Measurements from ENCODE around the gene INF2.
A peak's percentile ranks its signal among the peaks of the same experiment; 100 is the strongest.

The INF2 gene

DNA sequence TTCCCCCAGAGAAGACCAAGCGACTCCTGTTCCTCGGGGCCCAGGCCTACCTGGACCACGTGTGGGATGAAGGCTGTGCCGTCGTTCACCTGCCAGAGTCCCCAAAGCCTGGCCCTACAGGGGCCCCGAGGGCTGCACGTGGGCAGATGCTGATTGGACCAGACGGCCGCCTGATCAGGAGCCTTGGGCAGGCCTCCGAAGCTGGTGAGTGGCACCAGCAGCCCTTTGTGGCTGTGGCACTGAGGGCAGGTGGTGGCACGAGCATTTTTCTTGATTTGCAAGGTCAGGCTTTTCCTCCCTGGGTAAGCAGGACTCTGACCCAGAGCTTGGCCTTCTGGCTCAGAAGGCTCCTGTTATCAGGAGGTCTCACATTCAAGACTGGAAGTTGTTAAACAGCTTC, 66.2 kb downstream of the INF2 start:
- no peak for DNase-seq

DNA sequence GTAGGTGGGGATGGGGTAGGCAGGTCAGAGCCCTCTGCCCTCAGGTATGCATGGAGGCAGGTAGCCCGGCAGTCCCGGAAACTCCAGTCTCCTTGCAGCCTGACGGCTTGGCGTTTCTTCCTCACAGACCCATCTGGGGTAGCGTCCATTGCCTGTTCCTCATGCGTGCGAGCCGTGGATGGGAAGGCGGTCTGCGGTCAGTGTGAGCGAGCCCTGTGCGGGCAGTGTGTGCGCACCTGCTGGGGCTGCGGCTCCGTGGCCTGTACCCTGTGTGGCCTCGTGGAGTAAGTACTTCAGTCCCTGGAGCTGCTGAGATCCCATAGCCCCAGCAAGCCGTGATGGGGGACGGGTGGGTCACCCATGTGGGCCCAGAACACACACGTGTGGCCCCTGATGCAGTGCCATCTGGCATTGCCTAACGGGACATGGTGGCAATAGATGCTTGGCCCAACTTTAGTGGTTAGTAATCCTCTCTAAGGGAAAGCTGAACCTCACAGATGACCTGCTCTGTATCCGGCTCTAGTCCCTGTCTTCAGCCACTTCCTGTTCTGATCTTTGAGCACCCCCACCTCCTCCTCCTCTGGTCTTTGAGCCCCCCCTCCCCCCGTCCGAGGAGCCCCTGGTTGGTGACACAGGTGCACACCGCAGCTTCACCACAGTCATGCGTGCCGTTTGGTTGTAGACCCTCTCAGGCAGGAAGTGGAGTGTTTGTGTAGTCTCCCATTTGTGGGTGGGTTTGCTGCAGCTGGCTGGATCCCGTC, 67.2 kb downstream of the INF2 start:
- no peak for DNase-seq

DNA sequence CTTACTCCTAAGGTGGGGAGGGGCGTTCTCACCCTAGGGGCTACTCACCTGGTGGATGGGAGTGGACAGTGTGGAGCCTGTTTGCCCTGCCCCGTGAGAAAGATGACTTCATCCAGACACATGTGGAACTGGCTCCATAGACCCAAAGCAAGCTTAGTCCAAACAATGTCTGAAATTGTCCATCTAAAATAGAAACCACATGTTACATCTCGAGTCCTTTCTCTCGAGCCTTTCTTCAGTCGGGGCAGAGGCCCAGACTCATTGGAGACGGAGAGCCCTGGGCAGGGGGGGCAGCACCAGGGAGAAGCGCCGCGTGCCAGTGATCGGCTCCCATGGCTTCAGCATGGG, 67.8 kb downstream of the INF2 start:
- no peak for DNase-seq

DNA sequence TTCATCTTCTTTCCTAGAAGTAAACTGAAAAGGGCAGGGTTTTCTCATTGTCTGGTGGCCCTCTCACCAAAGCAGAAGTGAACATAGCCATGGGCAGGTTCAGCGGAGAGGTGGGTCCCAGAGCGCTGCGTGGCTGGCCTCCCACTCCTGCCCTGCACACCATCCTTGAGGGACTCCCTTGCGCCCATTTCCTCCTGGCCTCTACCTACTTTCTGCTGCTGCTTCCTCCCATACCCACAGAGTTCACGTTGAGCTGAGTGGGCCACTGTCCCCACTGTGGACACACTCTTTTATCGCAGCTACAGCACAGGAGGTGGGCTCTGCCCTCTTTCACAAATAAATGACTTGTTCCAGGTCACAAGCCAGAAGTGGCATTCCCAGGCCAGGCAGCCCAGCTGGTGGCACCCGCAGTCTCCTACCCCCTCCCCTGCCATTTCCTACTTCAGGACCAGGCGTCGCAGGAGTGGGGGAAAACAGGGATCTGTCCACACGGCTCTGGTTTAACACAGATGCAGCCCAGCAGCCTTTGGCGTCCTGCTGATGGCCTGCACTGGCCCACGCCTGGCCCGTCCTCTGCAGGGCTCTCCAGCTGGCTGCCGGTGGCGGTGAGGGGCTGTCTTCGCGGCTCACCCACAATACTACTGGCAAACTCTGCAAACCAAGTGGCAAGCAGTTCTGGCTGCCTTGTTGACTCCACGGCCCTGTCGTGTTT, 68.4 kb downstream of the INF2 start:
- DNase-seq: no peak

DNA sequence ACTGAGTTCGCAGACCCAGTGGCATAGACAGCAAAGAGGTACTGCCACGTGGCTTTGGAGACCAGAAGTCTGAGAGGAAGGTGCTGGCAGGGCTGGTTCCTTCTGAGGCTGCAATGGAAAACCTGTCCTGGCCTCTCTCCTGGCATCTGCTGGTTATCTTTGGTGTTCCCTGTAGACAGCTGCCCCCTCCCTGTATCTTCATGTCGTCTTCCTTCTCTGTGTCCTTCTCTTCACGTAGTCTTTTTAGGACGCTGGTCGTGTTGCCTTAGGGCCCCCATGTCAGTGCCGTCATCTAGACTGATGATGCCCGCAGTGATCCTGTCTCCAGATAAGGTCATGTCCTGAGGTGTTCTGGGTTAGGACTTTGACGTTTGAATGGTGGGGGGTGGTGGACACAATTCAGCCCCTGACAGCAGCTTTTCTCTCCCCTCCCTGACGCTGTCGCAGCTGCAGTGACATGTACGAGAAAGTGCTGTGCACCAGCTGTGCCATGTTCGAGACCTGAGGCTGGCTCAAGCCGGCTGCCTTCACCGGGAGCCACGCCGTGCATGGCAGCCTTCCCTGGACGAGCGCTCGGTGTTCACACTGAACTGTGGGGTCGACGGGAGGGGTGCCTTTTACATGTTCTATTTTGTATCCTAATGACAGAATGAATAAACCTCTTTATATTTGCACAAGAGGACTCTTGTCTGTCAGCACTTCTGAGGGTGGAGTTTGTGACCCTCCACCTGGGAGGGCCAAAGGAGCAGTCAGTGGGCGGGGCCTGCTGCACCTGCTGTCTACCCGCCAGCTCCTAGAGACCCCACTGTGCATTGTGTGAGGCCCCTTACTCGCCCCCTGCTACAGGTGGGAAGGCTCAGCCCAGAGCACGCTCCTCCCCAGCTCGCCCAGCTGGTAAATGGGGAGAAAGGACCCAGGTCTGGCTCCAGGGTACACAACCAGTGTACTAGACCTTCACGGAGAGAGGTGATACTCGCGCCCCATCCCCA, 69.9 kb downstream of the INF2 start:
- no peak for DNase-seq

DNA sequence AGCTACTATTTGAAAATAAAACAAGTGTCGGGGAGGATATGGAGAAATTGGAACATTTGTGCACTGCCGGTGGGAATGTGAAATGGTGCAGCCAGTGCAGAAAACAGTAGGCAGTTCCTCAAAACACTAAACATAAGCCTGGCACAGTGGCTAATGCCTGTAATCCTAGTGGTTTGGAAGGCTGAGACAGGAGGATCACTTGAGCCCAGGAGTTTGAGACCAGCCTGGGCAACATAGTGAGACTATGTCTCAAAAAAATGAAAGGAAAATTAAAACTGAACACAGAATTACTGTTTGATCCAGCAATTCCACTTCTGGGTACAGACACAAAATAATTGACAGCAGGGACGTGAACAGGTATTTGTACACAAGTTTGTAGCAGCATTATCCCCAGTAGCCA, 76.1 kb downstream of the INF2 start:
- DNase-seq: no peak

DNA sequence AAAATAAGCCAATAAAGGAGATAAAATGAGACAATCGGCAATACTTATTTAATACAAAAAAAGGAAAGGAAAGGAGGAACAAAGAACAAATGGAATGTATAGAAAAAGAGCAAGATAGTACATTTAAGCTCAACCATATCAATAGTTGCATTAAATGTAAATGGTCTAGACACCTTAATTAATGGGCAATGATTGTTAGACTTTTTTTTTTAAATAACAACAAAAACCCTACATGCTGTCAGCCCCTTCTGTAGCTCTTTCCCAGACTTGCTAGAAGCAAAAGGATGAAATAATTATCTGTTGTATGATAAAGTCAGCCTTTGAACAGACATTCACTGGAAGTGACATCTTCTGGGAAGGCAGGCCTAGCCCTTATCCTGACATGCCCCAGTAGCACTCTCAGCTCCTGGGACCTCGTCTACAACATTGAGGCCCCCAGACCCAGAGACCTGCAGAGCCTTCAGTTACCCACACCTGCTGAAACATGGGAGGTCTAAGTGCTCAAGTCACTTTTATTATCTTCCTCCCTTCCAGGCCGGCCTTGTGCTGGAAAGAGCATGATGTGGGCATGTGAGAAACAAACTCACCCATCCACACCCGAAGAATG, 76.9 kb downstream of the INF2 start:
- DNase-seq: no peak

DNA sequence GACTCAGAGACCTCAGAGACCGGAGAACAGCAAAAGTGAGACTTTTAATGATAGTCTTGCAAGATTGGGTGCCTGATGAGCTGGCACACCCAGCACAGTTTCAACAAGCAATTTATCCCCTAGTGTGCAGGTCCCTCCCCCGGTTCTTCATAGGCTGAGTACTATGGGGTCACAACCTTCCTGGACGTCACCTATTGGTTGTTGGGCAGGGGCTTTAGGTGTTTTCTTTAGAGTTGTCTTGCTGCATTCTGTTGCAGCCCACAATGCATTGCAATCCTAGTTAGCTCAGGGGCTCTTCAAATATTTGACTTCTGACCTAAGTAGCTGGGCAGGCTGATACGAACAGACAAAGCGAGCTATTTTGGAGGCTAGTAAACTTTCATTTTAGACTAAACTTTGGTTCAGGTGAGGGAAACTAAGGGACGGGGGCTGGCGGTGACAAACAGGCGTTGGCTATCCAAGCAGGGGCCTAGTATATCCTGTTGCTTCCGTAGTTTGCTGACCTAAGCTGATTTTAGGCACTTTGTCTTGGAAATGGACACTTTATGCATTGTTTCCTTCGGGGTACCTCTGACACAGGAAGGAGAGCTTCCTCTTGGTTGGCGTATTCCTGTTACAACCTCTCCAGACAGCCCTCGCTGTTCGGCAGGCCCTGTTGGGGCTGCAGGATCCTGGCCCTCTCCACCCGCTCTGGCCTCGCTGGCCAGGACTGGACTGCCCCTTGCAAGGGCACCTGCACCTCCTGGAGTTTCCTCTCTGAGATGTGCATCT, 77.6 kb downstream of the INF2 start:
- DNase-seq: no peak

DNA sequence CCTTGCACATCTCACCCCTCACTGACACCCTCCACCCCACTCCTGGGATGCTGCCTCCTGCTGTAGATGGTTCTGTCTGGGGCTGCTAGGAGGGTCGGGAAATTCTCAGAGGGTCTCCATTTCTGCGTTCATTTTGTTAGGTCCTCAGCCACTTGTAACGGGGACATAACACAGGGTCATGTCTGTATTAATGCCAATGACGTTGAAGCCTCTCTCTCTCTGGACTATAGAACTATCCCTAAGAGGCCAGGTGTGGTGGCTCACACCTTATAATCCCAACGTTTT, 78.2 kb downstream of the INF2 start:
- no peak for DNase-seq

DNA sequence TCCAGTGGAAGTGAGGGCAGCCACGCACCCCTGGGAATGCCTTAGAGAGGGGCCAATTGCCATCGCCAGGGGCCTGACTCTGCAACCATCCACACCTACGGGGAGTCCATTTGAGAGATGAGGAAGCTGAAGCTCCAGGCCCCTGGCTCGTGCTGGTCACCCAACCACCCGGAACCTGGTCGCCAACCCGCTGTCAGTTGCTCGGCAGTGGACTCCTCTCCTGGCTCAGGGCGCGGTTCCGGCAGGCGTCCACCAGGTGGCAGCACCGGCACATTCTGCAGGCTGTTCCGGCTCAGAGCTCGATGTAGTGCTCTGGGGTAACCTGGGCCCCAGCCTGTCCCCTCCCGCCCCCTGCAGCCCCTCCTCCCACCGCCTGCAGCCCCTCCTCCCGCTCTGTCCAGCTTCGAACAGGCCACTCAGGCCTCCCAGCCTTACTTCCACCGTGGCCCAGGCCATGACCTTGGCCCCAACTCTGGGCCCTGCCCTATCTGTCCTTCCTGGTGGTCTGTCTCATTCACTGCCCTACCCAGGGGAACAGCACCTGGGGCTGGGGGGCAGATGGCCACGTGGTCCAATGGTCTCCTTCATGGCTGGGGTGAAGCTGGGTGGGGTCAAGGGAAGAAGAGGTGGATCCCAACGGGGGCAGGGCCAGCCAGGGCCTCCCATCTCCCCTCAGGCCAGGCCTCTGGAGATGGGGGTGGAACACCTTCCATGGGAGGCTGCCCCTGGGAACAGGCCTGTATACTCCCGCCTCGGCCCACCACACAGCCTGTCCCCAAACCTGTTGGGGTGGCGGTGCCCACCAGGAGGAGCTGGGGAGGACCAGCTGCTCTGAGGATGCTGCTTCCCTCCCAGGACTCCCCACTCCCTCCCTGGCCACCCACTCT, 79.3 kb downstream of the INF2 start:
- DNase-seq: peak; percentile 72

DNA sequence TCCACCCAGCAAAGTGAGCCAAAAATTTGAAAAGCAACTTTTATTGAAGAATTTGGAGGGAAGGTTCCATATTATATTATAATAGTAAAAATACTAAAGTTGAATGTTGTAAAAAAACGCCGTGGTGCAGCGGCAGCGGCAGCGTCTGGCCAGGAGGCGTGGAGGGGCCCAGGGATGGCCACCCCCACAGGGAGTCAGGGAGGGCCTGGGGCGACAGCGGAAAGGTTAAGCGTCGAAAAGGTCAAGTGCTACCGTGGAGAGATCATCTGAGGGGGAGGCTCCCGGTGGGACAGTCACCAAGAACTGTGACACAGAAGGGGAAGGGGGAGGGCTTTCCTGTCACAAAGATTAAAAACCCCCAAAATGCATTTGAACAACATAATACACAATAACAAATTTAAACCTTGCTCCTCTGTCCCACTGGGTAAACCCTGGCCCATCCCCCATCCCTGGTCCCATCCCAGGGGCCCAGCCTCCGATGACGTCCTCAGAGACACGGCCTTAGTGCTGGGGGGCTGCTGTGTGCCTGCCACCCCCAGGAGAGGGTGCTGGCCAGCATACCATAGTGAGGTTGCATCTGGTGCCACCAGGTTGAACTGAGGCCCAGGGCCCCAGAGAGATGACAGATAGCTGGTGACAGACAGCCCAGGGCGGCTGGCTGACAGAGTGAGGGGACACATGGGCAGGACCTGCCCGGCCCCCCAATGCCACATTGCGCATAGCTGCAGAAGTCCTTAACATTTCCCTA, 80.1 kb downstream of the INF2 start:
- no peak for DNase-seq

DNA sequence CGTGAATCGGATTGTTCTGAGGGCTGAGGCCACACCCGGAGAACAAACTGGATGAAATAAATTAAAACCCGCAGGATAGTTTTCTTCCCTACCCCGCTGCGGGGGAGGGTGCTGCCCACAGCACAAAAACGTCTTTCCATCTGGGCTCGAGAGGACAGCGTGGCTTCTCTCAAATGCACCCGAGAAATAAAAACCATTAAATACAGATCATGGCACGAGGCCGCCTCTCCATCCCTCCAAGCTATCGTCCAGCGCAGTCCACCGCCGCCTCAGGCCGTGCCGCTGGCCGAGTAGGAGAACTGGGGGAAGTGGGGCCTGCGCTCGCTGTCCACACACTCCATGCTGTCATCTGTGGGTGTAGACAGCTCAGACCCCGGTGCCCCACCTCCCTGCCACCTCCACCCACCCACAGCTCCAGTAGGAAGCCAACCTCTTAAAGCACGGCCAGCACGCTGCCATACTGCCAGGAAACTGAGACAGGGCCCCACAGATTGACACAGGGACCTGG, 80.7 kb downstream of the INF2 start:
- DNase-seq: no peak

DNA sequence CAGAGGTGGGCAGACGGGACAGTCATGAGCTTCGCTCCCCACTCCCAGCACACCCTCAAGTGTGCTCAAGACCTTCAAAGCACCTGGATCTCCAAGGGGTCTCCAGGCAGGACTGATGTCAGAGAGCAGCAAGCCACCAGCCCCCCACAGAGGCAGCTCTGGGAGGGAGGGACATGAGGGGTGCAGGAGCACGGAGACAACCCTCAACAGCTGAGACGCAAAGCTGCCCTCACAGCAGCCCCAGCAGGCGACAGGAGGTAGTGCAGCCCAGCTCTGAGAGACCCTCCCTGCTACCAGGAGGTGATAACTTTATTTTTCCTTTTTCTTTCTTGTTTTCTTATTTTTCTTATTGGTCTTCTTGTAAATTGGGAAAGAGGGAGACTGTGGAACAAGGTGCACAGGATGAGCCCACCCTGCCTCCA, 81.4 kb downstream of the INF2 start:
- DNase-seq: no peak

DNA sequence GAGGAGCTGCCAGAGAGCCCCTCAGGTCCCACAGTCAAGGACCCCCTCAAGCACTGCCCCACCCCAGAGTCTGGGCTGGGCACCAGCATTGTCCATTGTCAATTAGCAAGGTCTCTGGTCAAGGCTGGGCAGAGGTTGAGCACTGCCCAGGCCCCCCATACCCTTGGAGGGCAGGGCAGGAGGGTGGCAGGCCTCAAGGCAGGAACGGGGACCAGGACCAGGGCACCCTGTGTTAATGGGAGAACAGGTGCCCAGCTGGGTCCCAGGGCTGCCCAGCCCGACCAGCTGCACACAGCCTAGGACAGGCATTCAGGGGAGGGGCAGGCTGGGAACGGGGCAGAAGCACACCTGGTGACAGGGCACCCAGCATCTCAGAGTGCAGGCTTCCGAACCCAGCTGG, 82.0 kb downstream of the INF2 start:
- no peak for DNase-seq
